HUES64 (cell line): ENCODE data around the gene PPP6R3.
"Not testable (repeated sequence)": the region's sequence is repeated elsewhere in the genome, so short reads cannot be mapped to it uniquely, and the experiment has no call there.

ENCODE experiments used
- H3K27ac ChIP-seq: 2 replicates; pipeline ENCODE4 v1.7.0; 2013; ENCODE audit warnings: low read depth, low read length, inconsistent platforms
- H3K27me3 ChIP-seq: 2 replicates; pipeline ENCODE4 v1.6.1; 2013; ENCODE audit warnings: mild to moderate bottlenecking, low read length; ENCODE audit not compliant: insufficient read depth
- H3K36me3 ChIP-seq: 2 replicates; pipeline ENCODE4 v1.6.1; 2013; ENCODE audit warnings: mild to moderate bottlenecking, low read length; ENCODE audit not compliant: insufficient read depth
- H3K4me1 ChIP-seq: 2 replicates; pipeline ENCODE4 v1.6.1; 2013; ENCODE audit warnings: mild to moderate bottlenecking, low read length, moderate library complexity; ENCODE audit not compliant: insufficient read depth
- H3K4me3 ChIP-seq: 2 replicates; pipeline ENCODE4 v1.5.1; 2013; ENCODE audit warnings: mild to moderate bottlenecking, low read length, moderate library complexity
- H3K9ac ChIP-seq: 2 replicates; pipeline ENCODE4 v1.6.1; 2013; ENCODE audit warnings: mild to moderate bottlenecking, low read depth, low read length
- H3K9me3 ChIP-seq: 2 replicates; pipeline ENCODE4 v1.6.1; 2013; ENCODE audit warnings: low read depth, low read length; ENCODE audit not compliant: insufficient read depth
- WGBS: fragments of 150-250, 120-280 bp; methylation state at CpG from one replicate; pipeline ENCODE4 v1.1.7; 2013; ENCODE audit warnings: missing lambda C conversion rate; 5-methylcytosine and 5-hydroxymethylcytosine counted together

PPP6R3 gene

GRCh38 chr11:68635172-68635571 is 174.6 kb downstream of the PPP6R3 start:
- not testable (repeated sequence) for H3K9ac ChIP-seq, H3K9me3 ChIP-seq, H3K4me1 ChIP-seq, H3K27me3 ChIP-seq, H3K4me3 ChIP-seq, H3K36me3 ChIP-seq, H3K27ac ChIP-seq
- 53% methylated on average over 6 of the region's 7 CpGs for whole genome bisulfite sequencing

GRCh38 chr11:68635883-68636282 is 175.3 kb downstream of the PPP6R3 start:
- H3K36me3 ChIP-seq, H3K9ac ChIP-seq, H3K27me3 ChIP-seq, H3K27ac ChIP-seq, H3K4me3 ChIP-seq, H3K4me1 ChIP-seq, H3K9me3 ChIP-seq: not testable (repeated sequence)
- 87% methylated on average over 6 of the region's 10 CpGs for WGBS

DNA sequence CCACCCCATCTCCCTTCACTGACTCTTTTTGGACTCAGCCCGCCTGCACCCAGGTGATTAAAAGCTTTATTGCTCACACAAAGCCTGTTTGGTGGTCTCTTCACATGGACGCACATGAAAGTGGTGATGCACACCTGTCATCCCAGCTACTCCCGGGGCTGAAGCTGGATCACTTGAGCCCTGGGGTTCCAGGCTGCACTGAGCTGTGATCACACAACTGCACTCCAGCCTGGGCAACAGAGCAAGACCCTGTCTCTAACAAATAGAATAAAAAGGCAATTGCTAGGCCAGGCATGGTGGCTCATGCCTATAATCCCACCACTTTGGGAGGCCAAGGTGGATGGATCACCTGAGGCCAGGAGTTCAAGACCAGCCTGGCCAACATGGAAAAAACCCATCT is 178.8 kb downstream of the PPP6R3 start:
- not testable (repeated sequence) for H3K4me3 ChIP-seq, H3K27me3 ChIP-seq, H3K9ac ChIP-seq, H3K36me3 ChIP-seq, H3K4me1 ChIP-seq, H3K9me3 ChIP-seq
- 52% methylated on average over 3 of the region's 3 CpGs for WGBS
- peak overlapping the region; percentile 56; the same call in 1 of the 2 replicates for H3K27ac ChIP-seq

GRCh38 chr11:68641880-68642279 is 181.3 kb downstream of the PPP6R3 start:
- H3K9me3 ChIP-seq, result peaks cover 9% of the 10 kb centered on the region
- H3K9ac ChIP-seq, result no peak overlapping the region
- no peaks in the 10 kb centered on the region for H3K36me3 ChIP-seq
- no peaks in the 10 kb centered on the region for H3K4me1 ChIP-seq
- WGBS, result 92% methylated on average over 15 of the region's 15 CpGs
- no peaks in the 10 kb centered on the region for H3K27me3 ChIP-seq
- H3K4me3 ChIP-seq, result no peak overlapping the region
- H3K27ac ChIP-seq, result no peak overlapping the region

DNA sequence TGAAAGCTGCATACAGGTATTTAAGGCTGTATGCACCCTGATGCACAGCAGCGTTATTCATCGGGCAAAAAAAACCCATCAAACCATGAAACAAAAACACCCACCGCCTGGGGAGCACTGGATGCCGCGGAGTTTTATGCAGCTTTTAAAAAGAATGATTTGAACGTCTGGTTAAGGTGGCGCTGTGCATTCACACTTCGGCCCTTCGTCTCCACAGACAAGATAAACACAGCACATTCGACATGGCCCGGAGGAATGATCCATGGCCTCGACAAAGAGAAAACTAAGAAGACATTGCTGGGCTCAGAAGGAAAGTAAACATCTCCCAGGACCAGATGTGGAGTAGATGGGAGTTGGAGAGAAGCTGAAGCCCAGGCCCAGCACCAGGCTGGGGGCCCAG is 183.0 kb downstream of the PPP6R3 start:
- WGBS, result 72% methylated on average over 12 of the region's 12 CpGs
- Histone ChIP-seq H3K9me3 (peaks cover 12% of the 10 kb centered on the region), H3K9ac (no peak overlapping the region)

DNA sequence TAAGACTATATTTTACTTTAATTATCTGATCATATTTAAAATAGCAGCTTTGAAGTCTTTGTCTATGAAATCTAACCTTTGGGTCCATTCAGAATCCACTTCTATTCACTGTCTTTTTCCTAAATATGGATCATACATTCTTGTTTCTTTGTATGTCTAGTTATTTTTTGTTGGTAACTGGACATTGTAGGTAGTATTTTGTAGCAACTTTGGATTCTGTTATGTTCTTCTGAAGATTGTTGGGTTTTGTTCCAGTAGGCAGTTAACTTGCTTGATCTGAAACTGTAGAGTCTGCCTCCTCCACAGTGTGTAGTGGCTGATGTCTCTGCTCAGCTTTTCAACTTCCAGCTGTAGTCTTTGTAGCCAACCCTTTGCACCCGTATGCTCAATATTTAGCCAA is 186.3 kb downstream of the PPP6R3 start:
- H3K27me3 ChIP-seq, result no peaks in the 10 kb centered on the region
- no peaks in the 10 kb centered on the region for H3K36me3 ChIP-seq
- peaks cover 12% of the 10 kb centered on the region for H3K9me3 ChIP-seq
- no peak overlapping the region for H3K4me3 ChIP-seq
- H3K27ac ChIP-seq, result no peak overlapping the region
- 88% methylated on average over 1 of the region's 1 CpG for WGBS
- peaks cover 7% of the 10 kb centered on the region for H3K4me1 ChIP-seq
- H3K9ac ChIP-seq, result no peak overlapping the region

More for the DNA sequence above, 183.0 kb downstream of the PPP6R3 start:
- no peaks in the 10 kb centered on the region for H3K27me3 ChIP-seq
- no peaks in the 10 kb centered on the region for H3K4me1 ChIP-seq
- no peak overlapping the region for H3K4me3 ChIP-seq
- H3K27ac ChIP-seq, result no peak overlapping the region
- no peaks in the 10 kb centered on the region for H3K36me3 ChIP-seq

DNA sequence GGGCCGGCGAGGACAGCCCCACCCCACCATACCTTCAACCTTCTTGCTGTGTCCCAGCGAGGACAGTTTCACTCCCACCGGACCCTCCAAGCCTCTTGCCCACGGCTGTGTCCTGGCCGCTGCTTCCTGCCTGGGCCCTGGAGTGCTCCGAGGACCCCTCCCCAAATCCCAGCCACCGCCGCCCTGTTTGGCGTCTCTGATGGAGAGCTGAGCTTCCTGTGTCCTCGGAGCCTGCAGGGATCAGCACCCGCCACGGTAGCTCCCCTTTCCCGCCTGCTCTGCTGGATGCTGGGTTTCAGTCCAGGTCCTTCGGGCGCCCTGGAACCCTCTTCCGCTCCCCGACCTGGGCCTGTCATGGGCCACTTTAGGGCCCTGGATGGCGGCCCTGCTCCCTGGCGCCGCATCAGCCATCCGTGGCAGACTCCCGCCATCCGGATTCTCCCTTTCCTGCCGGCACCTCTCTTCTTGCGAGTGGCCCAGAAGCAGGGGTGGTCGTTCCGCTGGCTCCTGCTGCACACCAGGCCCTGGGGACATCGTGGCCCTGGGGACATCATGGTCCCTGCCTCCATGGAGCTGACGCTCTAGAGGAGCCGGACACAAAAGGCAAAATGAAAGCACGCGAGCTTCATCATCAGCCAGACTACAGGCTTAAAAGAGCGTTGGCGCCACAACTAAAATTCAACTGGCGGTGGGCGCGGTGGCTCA is 189.5 kb downstream of the PPP6R3 start:
- WGBS, result 82% methylated on average over 38 of the region's 38 CpGs
- Histone ChIP-seq H3K27me3 (no peaks in the 10 kb centered on the region), H3K9ac (no peak overlapping the region)

GRCh38 chr11:68650801-68651200 is 190.2 kb downstream of the PPP6R3 start:
- Histone ChIP-seq H3K27ac (no peak overlapping the region), H3K9ac (no peak overlapping the region), H3K9me3 (peaks cover 17% of the 10 kb centered on the region), H3K4me1 (peaks cover 8% of the 10 kb centered on the region), H3K4me3 (no peak overlapping the region), H3K36me3 (no peaks in the 10 kb centered on the region), H3K27me3 (no peaks in the 10 kb centered on the region)
- 91% methylated on average over 14 of the region's 14 CpGs for WGBS

More for the DNA sequence above, 189.5 kb downstream of the PPP6R3 start:
- H3K4me3 ChIP-seq, result no peak overlapping the region
- no peak overlapping the region for H3K27ac ChIP-seq
- H3K9me3 ChIP-seq, result peaks cover 15% of the 10 kb centered on the region
- H3K36me3 ChIP-seq, result no peaks in the 10 kb centered on the region
- peaks cover 8% of the 10 kb centered on the region for H3K4me1 ChIP-seq

DNA sequence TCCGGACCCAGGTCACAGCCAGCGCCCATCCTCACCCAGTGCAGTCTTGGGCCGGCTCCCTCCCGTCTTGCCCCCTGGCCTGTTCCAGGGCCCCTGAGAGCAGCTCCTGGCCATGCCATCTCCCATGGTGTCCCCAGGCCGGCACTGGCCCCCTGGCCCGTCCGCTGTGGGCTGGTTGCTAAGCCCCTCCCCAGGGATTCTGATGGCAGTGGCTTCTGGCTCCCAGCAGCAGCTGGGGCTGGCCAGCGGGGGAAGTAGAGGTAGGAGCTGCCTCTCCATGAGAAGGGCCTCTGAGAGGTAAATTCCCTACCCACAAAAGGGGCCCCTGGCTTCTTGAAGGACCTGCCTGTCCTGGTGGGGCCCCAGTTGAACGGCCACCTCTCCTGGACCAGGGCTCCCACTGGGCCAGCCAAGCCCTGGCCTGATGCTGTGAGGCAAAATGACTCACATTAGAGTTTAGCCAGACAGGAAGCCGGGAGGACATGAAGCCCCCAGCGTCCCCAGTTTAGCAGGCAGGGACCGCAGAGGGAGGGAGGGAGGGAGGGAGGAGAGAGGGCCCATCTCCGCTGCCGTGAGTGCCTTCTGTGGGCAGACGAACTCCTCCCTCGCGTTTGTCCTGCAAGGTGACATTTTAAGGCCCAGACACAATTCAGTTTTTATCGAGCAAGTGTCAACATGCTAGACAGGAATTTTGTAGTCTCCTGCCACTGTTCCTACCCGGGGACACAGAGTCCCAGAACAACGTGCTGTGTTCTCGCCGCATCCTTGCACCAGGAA is 190.8 kb downstream of the PPP6R3 start:
- WGBS, result 60% methylated on average over 22 of the region's 22 CpGs
- no peak overlapping the region for H3K9ac ChIP-seq
- H3K4me3 ChIP-seq, result no peak overlapping the region
- H3K4me1 ChIP-seq, result peaks cover 8% of the 10 kb centered on the region
- H3K27ac ChIP-seq, result no peak overlapping the region
- peaks cover 12% of the 10 kb centered on the region for H3K9me3 ChIP-seq
- no peaks in the 10 kb centered on the region for H3K27me3 ChIP-seq
- no peaks in the 10 kb centered on the region for H3K36me3 ChIP-seq

DNA sequence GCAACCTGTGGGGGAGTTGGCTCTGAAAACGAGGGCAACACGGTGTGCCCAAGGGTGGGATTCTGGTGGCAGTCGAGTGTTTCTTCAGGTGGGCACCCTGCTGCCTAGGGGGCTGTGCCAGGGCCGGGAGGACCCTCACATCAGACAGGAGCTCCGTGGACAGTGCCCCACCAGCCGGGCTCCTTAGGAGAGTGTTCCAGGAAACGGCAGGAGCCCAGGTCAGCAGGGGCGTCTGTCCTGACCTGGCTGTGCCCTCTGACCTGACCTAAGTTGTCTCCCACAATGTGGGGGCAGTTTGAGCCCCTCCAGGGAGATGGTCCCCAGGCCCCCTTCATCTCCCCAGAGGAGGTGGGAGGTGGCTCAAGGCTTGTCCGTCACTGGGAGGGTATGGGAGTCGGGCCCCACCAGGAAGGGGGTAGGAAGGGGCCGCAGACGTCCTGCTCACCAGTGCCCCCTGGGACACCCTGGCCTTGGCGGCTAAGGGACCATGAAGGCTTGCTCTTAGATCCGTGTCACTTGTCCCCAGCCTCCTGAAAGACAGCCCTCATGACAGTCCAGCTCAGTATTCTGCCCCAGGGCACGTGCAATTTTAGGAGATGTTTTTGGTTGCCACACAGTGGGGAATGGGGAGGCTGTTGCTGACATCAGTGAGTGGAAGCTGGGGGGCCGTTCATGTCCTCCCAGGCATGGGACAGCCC is 191.6 kb downstream of the PPP6R3 start:
- Histone ChIP-seq H3K27me3 (no peaks in the 10 kb centered on the region), H3K27ac (no peak overlapping the region), H3K9ac (no peak overlapping the region), H3K36me3 (no peaks in the 10 kb centered on the region), H3K9me3 (peaks cover 5% of the 10 kb centered on the region; the same call in 1 of the 2 replicates), H3K4me3 (no peak overlapping the region), H3K4me1 (peaks cover 8% of the 10 kb centered on the region)
- 66% methylated on average over 16 of the region's 16 CpGs for WGBS

DNA sequence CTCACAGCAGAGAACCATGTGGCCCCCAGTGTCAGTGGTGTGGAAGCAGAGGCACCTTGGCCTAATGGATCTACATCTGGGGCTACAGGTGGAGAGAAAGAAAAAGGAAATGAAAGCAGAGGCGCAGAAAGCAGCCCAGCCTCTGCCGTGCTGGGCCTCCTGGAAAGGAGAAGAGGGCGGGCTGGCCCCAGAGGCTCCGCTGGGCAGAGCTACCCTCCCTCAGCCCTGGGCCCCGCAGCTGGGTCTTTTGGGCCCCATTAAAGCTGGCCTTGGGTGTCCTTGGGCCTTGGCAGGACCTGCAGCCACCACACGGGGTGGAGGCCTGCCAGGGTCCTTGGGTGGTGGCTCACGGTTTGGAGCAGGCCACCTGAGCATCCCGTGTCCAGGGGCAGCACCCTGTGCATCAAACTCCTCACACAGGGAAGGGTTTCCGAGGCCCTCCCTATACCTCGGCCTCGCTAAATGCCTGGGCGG is 192.2 kb downstream of the PPP6R3 start:
- Histone ChIP-seq H3K9ac (no peak overlapping the region), H3K36me3 (no peaks in the 10 kb centered on the region), H3K4me1 (peaks cover 8% of the 10 kb centered on the region), H3K9me3 (peaks cover 5% of the 10 kb centered on the region; the same call in 1 of the 2 replicates), H3K4me3 (no peak overlapping the region), H3K27me3 (no peaks in the 10 kb centered on the region), H3K27ac (no peak overlapping the region)
- 86% methylated on average over 12 of the region's 12 CpGs for WGBS
